ENCODE data around the gene NOTCH3. TPM values are rescaled to one million over a fixed set of nuclear protein-coding genes. Genes with fewer than 3 reads are reported as not detected.

The NOTCH3 gene
- total RNA-seq, 2 donors from 2014 or later: 4.4 to 10.5 TPM

- TF ChIP-seq CTCF (IDR thresholded peaks at IDR 0.05): no peak
- intact Hi-C loops (cut with DNase I): no loop called here
- no peak for DNase-seq
These were observed 53.7 kb downstream of the NOTCH3 start for GRCh38 chr19:15147090-15147489.

GRCh38 chr19:15144046-15144646, 56.6 kb downstream of the NOTCH3 start:
- no peaks in the 10 kb centered on the region for H3K9me3 ChIP-seq
- no peak for TF ChIP-seq CTCF (IDR thresholded peaks at IDR 0.05)
- no peaks in the 10 kb centered on the region for H3K27me3 ChIP-seq
- no peaks in the 10 kb centered on the region for H3K36me3 ChIP-seq
- H3K4me1 ChIP-seq: no peaks in the 10 kb centered on the region
- no peak overlapping the region for H3K9ac ChIP-seq (ENCODE audit: low read depth in 2 of 2, low read length in 2 of 2)
- intact Hi-C loops (cut with DNase I): no loop called here
- DNase-seq: no peak
- no peak overlapping the region for H3K4me3 ChIP-seq
- H3K27ac ChIP-seq: no peak overlapping the region

More at GRCh38 chr19:15147090-15147489, 53.7 kb downstream of the NOTCH3 start:
- Histone ChIP-seq H3K27me3 (no peaks in the 10 kb centered on the region), H3K4me1 (no peaks in the 10 kb centered on the region), H3K4me3 (no peak overlapping the region), H3K36me3 (no peaks in the 10 kb centered on the region), H3K27ac (no peak overlapping the region), H3K9ac (ENCODE audit: low read depth in 2 of 2, low read length in 2 of 2) (no peak overlapping the region), H3K9me3 (no peaks in the 10 kb centered on the region)

- Histone ChIP-seq H3K27ac (no peak overlapping the region), H3K9ac (ENCODE audit: low read depth in 2 of 2, low read length in 2 of 2) (no peak overlapping the region), H3K4me1 (no peaks in the 10 kb centered on the region), H3K4me3 (no peak overlapping the region), H3K27me3 (no peaks in the 10 kb centered on the region), H3K36me3 (no peaks in the 10 kb centered on the region), H3K9me3 (no peaks in the 10 kb centered on the region)
- TF ChIP-seq CTCF (IDR thresholded peaks at IDR 0.05): no peak
- DNase-seq: no peak
- intact Hi-C loops (cut with DNase I): no loop called here
These were observed 58.5 kb downstream of the NOTCH3 start for GRCh38 chr19:15142313-15142712.

- no peak overlapping the region for H3K4me3 ChIP-seq
- H3K27me3 ChIP-seq: no peaks in the 10 kb centered on the region
- H3K27ac ChIP-seq: no peak overlapping the region
- no peaks in the 10 kb centered on the region for H3K36me3 ChIP-seq
- no peak overlapping the region for H3K9ac ChIP-seq (ENCODE audit: low read depth in 2 of 2, low read length in 2 of 2)
- intact Hi-C loops (cut with DNase I): no loop called here
- H3K4me1 ChIP-seq: no peaks in the 10 kb centered on the region
- DNase-seq: no peak
- TF ChIP-seq CTCF (IDR thresholded peaks at IDR 0.05): no peak
- H3K9me3 ChIP-seq: no peaks in the 10 kb centered on the region
These were observed 59.7 kb downstream of the NOTCH3 start for GRCh38 chr19:15141143-15141542.

- no peaks in the 10 kb centered on the region for H3K4me1 ChIP-seq
- H3K27me3 ChIP-seq: no peaks in the 10 kb centered on the region
- H3K27ac ChIP-seq: no peak overlapping the region
- TF ChIP-seq CTCF (IDR thresholded peaks at IDR 0.05): no peak
- no peak overlapping the region for H3K9ac ChIP-seq (ENCODE audit: low read depth in 2 of 2, low read length in 2 of 2)
- H3K9me3 ChIP-seq: no peaks in the 10 kb centered on the region
- DNase-seq: no peak
- H3K4me3 ChIP-seq: no peak overlapping the region
- intact Hi-C loops (cut with DNase I): no loop called here
- H3K36me3 ChIP-seq: no peaks in the 10 kb centered on the region
These were observed 62.4 kb downstream of the NOTCH3 start for GRCh38 chr19:15138427-15138826.

Data from colonic mucosa (tissue), 4 donors.